Epidermal melanocyte (primary cell): ENCODE data around the gene HOXC12.

ENCODE experiments used
- DNase-seq: peaks from one replicate; pipeline ENCODE4 v3.0.0; 2011; ENCODE audit warnings: low spot score; ENCODE audit not compliant: insufficient read length

Gene HOXC12

GRCh38 chr12:53972152-53972702, 17.5 kb downstream of the HOXC12 start:
- DNase-seq = no peak

GRCh38 chr12:53972722-53973235, 18.1 kb downstream of the HOXC12 start, which contains the start of gene HOXC11:
Gene HOXC11, plus strand, starts transcription at chr12:53973126. Its CDS starts 116 bp downstream, at chr12:53973242.
- DNase-seq = no peak

- DNase-seq = no peak
Measured at GRCh38 chr12:53973236-53974042, 18.7 kb downstream of the HOXC12 start.

GRCh38 chr12:53974084-53975063, 19.7 kb downstream of the HOXC12 start, which contains the start of gene HOTAIR:
Gene HOTAIR, minus strand, starts transcription at chr12:53974954.
- no peak for DNase-seq

GRCh38 chr12:53975064-53975471, 20.4 kb downstream of the HOXC12 start:
- DNase-seq = no peak

- no peak for DNase-seq
Measured at GRCh38 chr12:53975479-53976152, 20.9 kb downstream of the HOXC12 start.

GRCh38 chr12:53976172-53976822, 21.6 kb downstream of the HOXC12 start:
- DNase-seq = no peak

- DNase-seq = no peak
Measured at GRCh38 chr12:53976823-53977595, 22.3 kb downstream of the HOXC12 start.

GRCh38 chr12:53977596-53978445, 23.1 kb downstream of the HOXC12 start:
- DNase-seq = no peak

- no peak for DNase-seq
Measured at GRCh38 chr12:53978477-53979356, 24.0 kb downstream of the HOXC12 start.

GRCh38 chr12:53980104-53980801, 25.6 kb downstream of the HOXC12 start:
- no peak for DNase-seq

GRCh38 chr12:53980802-53981496, 26.2 kb downstream of the HOXC12 start:
- no peak for DNase-seq

- DNase-seq = no peak
Measured at GRCh38 chr12:53981634-53982565, 27.2 kb downstream of the HOXC12 start.

GRCh38 chr12:53982648-53983567, 28.2 kb downstream of the HOXC12 start:
- no peak for DNase-seq
